ENCODE data around the gene ANKRD13C. TPM values are rescaled to one million over a fixed set of nuclear protein-coding genes. Genes with fewer than 3 reads are reported as not detected.
"Not testable (repeated sequence)": the region's sequence is repeated elsewhere in the genome, so short reads cannot be mapped to it uniquely, and the experiment has no call there.

The ANKRD13C gene
- total and polyA plus RNA-seq, 2 donors (not counting 1 experiment from before 2014, with no cell fraction given): 19.4 to 30.2 TPM

DNA sequence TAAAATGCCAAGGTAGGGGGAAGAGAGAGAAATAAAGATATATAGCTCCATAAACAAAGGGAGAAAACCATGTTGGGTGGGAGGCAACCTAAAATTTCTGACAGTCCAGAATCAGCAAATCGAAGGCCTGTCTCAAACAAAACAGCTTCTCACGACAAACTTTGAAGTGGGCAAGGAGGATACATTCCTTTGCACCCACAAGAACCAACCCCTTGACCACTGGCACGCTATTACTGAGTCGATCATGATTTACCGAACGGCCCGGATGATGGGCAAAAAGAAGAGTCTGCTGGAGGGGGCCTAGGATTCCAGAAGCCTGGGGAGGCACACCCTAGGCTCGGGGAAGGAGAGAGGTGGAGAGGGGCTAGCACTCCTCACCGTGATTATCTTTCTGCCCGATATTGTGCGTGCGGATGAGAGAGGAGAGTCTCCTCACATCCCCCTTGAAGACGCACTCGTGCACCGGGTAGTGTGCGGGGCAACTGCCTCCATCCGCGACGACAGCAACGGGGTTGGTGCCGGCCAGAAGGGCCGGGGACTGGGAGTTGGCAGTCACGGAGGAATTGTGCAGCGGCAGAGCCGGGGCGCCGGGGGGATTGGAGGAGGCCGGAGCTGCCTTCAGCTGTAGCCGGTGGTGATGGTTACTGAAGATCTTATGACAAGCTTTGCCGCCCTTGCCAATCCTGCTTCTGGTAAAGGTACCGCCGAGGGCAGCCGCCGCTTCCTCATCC is 756 bp downstream of the ANKRD13C start:
- no peaks in the 10 kb centered on the region for H3K27me3 ChIP-seq (ENCODE audit: control insufficient read depth, insufficient read depth, low read length)
- peak overlapping the region; percentile 82 for H2AFZ ChIP-seq (ENCODE audit: low read length)
- no peaks in the 10 kb centered on the region for H3K4me1 ChIP-seq (ENCODE audit: control insufficient read depth, extremely low read depth, insufficient read depth, low read length)
- H3K36me3 ChIP-seq (ENCODE audit: control insufficient read depth, insufficient read depth, low read length): no peaks in the 10 kb centered on the region
- H3K9me3 ChIP-seq (ENCODE audit: control insufficient read depth, insufficient read depth, low read depth, low read length): no peaks in the 10 kb centered on the region
- peaks cover 56% of the 10 kb centered on the region for H3K79me2 ChIP-seq (ENCODE audit: control insufficient read depth, insufficient read depth, low read length)
- DNase-seq (ENCODE audit: low read depth in 2 of 2): peak; percentile 48 to 91
- H3K4me3 ChIP-seq (replicated peaks in 1 of 4; ENCODE audit: control extremely low read depth in 1 of 4, insufficient read depth in 1 of 4, low read depth in 3 of 4, low read length in 4 of 4): peak overlapping the region; percentile 80 to 99 (median 86)
- peak overlapping the region; percentile 98 for H3K4me2 ChIP-seq (ENCODE audit: extremely low read depth, insufficient read depth, low read length)
- TF ChIP-seq EZH2 (IDR thresholded peaks at IDR 0.05; ENCODE audit: low read length, missing control alignments): no peak
- TF ChIP-seq, protein P1, sequence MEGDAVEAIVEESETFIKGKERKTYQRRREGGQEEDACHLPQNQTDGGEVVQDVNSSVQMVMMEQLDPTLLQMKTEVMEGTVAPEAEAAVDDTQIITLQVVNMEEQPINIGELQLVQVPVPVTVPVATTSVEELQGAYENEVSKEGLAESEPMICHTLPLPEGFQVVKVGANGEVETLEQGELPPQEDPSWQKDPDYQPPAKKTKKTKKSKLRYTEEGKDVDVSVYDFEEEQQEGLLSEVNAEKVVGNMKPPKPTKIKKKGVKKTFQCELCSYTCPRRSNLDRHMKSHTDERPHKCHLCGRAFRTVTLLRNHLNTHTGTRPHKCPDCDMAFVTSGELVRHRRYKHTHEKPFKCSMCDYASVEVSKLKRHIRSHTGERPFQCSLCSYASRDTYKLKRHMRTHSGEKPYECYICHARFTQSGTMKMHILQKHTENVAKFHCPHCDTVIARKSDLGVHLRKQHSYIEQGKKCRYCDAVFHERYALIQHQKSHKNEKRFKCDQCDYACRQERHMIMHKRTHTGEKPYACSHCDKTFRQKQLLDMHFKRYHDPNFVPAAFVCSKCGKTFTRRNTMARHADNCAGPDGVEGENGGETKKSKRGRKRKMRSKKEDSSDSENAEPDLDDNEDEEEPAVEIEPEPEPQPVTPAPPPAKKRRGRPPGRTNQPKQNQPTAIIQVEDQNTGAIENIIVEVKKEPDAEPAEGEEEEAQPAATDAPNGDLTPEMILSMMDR (conservative IDR thresholded peaks at IDR 0.05 in 1 of 2, IDR thresholded peaks at IDR 0.05 in 1 of 2; ENCODE audit: low read depth in 1 of 2, low read length in 2 of 2): no peak
- peak overlapping the region; percentile 99 for H3K9ac ChIP-seq (ENCODE audit: insufficient read depth, low read length)
- no peaks in the 10 kb centered on the region for H4K20me1 ChIP-seq (ENCODE audit: control insufficient read depth, extremely low read depth, insufficient read depth, low read length)
- H3K27ac ChIP-seq (ENCODE audit: insufficient read depth, low read length): peak overlapping the region; percentile 100

DNA sequence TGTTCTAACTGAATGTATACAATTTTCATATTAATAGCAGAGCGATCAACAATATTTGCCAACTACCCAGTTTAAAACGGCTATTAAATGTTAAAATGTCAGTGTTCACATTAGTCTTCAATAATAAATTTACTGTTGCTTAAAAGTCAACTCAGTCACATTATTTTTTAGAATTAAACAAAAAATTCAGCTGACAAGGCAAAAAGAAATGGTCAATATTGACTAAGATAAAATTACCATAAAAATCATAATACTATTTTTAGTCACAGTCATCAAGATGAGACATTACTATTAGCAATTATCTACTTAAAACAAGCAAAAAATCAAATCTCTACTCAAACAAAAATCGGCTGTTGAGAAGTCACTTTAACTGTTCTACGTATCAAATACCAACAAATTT is 1.5 kb downstream of the ANKRD13C start:
- Histone ChIP-seq H3K9me3 (ENCODE audit: control insufficient read depth, insufficient read depth, low read depth, low read length) (no peaks in the 10 kb centered on the region), H3K27me3 (ENCODE audit: control insufficient read depth, insufficient read depth, low read length) (no peaks in the 10 kb centered on the region), H3K9ac (ENCODE audit: insufficient read depth, low read length) (peak overlapping the region; percentile 99), H2AFZ (ENCODE audit: low read length) (no peak overlapping the region), H3K36me3 (ENCODE audit: control insufficient read depth, insufficient read depth, low read length) (no peaks in the 10 kb centered on the region), H3K4me3 (replicated peaks in 1 of 4; ENCODE audit: control extremely low read depth in 1 of 4, insufficient read depth in 1 of 4, low read depth in 3 of 4, low read length in 4 of 4) (peak overlapping the region; percentile 80 to 99 (median 86)), H3K4me1 (ENCODE audit: control insufficient read depth, extremely low read depth, insufficient read depth, low read length) (no peaks in the 10 kb centered on the region), H4K20me1 (ENCODE audit: control insufficient read depth, extremely low read depth, insufficient read depth, low read length) (no peaks in the 10 kb centered on the region), H3K4me2 (ENCODE audit: extremely low read depth, insufficient read depth, low read length) (peak overlapping the region; percentile 98), H3K27ac (ENCODE audit: insufficient read depth, low read length) (peak overlapping the region; percentile 100), H3K79me2 (ENCODE audit: control insufficient read depth, insufficient read depth, low read length) (peaks cover 62% of the 10 kb centered on the region)
- no peak for DNase-seq (ENCODE audit: low read depth in 2 of 2)
- TF ChIP-seq, protein P1 (conservative IDR thresholded peaks at IDR 0.05 in 1 of 2, IDR thresholded peaks at IDR 0.05 in 1 of 2; ENCODE audit: low read depth in 1 of 2, low read length in 2 of 2): no peak
- TF ChIP-seq EZH2 (IDR thresholded peaks at IDR 0.05; ENCODE audit: low read length, missing control alignments): no peak

DNA sequence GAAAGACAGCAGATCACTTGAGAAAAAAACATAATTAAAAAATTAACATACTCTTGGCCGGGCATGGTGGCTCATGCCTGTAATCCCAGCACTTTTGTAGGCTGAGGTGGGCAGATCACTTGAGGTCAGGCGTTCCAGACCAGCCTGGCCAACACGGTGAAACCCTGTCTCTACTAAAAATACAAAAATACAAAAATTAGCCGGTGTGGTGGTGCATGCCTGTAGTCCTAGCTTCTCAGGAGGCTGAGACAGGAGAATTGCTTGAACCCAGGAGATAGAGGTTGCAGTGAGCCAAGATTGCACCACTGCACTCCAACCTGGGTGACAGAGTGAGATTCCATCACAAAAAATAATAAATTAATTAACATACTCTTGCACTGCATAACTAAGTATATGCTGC is 4.7 kb downstream of the ANKRD13C start:
- not testable (repeated sequence) for H3K4me2 ChIP-seq (ENCODE audit: extremely low read depth, insufficient read depth, low read length); H4K20me1 ChIP-seq (ENCODE audit: control insufficient read depth, extremely low read depth, insufficient read depth, low read length); H3K36me3 ChIP-seq (ENCODE audit: control insufficient read depth, insufficient read depth, low read length); H3K27me3 ChIP-seq (ENCODE audit: control insufficient read depth, insufficient read depth, low read length); H3K4me3 ChIP-seq (replicated peaks in 1 of 4; ENCODE audit: control extremely low read depth in 1 of 4, insufficient read depth in 1 of 4, low read depth in 3 of 4, low read length in 4 of 4); H3K27ac ChIP-seq (ENCODE audit: insufficient read depth, low read length); H3K4me1 ChIP-seq (ENCODE audit: control insufficient read depth, extremely low read depth, insufficient read depth, low read length); H3K9me3 ChIP-seq (ENCODE audit: control insufficient read depth, insufficient read depth, low read depth, low read length); H3K9ac ChIP-seq (ENCODE audit: insufficient read depth, low read length); DNase-seq (ENCODE audit: low read depth in 2 of 2); H2AFZ ChIP-seq (ENCODE audit: low read length)
- peaks cover 86% of the 10 kb centered on the region for H3K79me2 ChIP-seq (ENCODE audit: control insufficient read depth, insufficient read depth, low read length)

Data from fibroblast of lung (primary cell).